ENCODE measurements around the gene RAB5A.

DNA sequence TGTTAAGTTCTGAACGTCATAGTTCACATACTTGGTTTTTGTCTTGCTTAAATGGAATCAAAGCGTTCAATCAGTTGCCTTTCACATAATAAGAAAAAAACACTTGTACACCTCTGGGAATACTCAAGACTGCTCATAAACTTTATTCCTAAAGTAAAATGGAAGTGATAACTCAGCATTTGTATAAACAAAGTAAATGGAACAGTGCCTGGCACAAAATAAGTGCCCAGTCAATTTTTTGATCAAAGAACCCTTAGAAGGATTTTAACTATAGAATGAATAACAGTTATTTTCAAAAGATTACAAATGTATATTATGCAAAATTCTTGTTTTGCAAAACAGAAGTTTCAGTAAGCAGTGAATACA is 1.3 kb downstream of the RAB5A start:
- TF ChIP-seq EZH2phosphoT487 (conservative IDR thresholded peaks at IDR 0.05; ENCODE audit: low read length) = no peak
- TF ChIP-seq, protein P1, sequence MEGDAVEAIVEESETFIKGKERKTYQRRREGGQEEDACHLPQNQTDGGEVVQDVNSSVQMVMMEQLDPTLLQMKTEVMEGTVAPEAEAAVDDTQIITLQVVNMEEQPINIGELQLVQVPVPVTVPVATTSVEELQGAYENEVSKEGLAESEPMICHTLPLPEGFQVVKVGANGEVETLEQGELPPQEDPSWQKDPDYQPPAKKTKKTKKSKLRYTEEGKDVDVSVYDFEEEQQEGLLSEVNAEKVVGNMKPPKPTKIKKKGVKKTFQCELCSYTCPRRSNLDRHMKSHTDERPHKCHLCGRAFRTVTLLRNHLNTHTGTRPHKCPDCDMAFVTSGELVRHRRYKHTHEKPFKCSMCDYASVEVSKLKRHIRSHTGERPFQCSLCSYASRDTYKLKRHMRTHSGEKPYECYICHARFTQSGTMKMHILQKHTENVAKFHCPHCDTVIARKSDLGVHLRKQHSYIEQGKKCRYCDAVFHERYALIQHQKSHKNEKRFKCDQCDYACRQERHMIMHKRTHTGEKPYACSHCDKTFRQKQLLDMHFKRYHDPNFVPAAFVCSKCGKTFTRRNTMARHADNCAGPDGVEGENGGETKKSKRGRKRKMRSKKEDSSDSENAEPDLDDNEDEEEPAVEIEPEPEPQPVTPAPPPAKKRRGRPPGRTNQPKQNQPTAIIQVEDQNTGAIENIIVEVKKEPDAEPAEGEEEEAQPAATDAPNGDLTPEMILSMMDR (IDR thresholded peaks at IDR 0.05; ENCODE audit: insufficient read depth, low read length, poor library complexity, severe bottlenecking) = no peak
